ENCODE measurements around the gene PSMB7.

Gene PSMB7

DNA sequence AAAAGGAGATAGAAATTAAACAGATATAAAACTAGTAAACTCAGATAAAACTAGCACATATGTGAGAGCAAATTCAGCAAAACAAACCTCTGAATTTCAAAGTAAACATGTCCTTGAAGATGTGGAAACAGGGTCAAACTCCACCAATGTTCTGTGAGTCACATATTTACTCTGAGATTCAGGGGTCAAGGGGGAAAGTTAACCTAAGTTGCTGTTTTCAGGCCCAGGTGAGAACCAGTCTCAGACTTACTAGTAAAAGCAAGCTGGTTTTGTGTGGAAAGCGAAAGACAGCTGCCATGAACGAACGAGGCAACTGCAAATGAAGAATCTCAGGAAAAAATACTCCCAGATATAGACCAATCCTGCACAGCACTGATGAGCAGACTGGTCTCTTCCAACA, 29.0 kb downstream of the PSMB7 start:
- H3K4me2 ChIP-seq (ENCODE audit: low read length): no peak overlapping the region
- no peaks in the 10 kb centered on the region for H3K9me2 ChIP-seq (ENCODE audit: low read depth, low read length)
- no peak overlapping the region for H3K4me3 ChIP-seq (ENCODE audit: low read depth, low read length, poor library complexity, severe bottlenecking)
- H4K20me1 ChIP-seq (ENCODE audit: insufficient read depth, low read length): no peaks in the 10 kb centered on the region
- H2AFZ ChIP-seq (ENCODE audit: low read length): no peak overlapping the region
- no peaks in the 10 kb centered on the region for H3K27me3 ChIP-seq (ENCODE audit: insufficient read depth, low read length)
- peaks cover 39% of the 10 kb centered on the region for H3K36me3 ChIP-seq (ENCODE audit: insufficient read depth, low read length)
- TF ChIP-seq, protein P1, sequence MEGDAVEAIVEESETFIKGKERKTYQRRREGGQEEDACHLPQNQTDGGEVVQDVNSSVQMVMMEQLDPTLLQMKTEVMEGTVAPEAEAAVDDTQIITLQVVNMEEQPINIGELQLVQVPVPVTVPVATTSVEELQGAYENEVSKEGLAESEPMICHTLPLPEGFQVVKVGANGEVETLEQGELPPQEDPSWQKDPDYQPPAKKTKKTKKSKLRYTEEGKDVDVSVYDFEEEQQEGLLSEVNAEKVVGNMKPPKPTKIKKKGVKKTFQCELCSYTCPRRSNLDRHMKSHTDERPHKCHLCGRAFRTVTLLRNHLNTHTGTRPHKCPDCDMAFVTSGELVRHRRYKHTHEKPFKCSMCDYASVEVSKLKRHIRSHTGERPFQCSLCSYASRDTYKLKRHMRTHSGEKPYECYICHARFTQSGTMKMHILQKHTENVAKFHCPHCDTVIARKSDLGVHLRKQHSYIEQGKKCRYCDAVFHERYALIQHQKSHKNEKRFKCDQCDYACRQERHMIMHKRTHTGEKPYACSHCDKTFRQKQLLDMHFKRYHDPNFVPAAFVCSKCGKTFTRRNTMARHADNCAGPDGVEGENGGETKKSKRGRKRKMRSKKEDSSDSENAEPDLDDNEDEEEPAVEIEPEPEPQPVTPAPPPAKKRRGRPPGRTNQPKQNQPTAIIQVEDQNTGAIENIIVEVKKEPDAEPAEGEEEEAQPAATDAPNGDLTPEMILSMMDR (IDR thresholded peaks at IDR 0.05; ENCODE audit: low read length): no peak
- no peaks in the 10 kb centered on the region for H3K4me1 ChIP-seq (ENCODE audit: insufficient read depth, low read length, severe bottlenecking)
- no peaks in the 10 kb centered on the region for H3F3A ChIP-seq (ENCODE audit: insufficient read depth, low read length)
- H3K27ac ChIP-seq (ENCODE audit: low read depth, low read length, poor library complexity, severe bottlenecking): no peak overlapping the region
- H3K9ac ChIP-seq (ENCODE audit: low read length): no peak overlapping the region
- H3K79me2 ChIP-seq (ENCODE audit: insufficient read depth, low read length): peaks cover 43% of the 10 kb centered on the region
- no peaks in the 10 kb centered on the region for H3K9me3 ChIP-seq (ENCODE audit: low read length)

- Histone ChIP-seq H3K79me2 (ENCODE audit: insufficient read depth, low read length) (peaks cover 38% of the 10 kb centered on the region), H3K4me2 (ENCODE audit: low read length) (no peak overlapping the region), H3K27ac (ENCODE audit: low read depth, low read length, poor library complexity, severe bottlenecking) (no peak overlapping the region), H3K27me3 (ENCODE audit: insufficient read depth, low read length) (no peaks in the 10 kb centered on the region), H2AFZ (ENCODE audit: low read length) (no peak overlapping the region), H3K36me3 (ENCODE audit: insufficient read depth, low read length) (peaks cover 38% of the 10 kb centered on the region), H3K4me1 (ENCODE audit: insufficient read depth, low read length, severe bottlenecking) (no peaks in the 10 kb centered on the region), H3K9me2 (ENCODE audit: low read depth, low read length) (no peaks in the 10 kb centered on the region), H3K9ac (ENCODE audit: low read length) (no peak overlapping the region), H3F3A (ENCODE audit: insufficient read depth, low read length) (no peaks in the 10 kb centered on the region), H3K4me3 (ENCODE audit: low read depth, low read length, poor library complexity, severe bottlenecking) (no peak overlapping the region), H3K9me3 (ENCODE audit: low read length) (no peaks in the 10 kb centered on the region), H4K20me1 (ENCODE audit: insufficient read depth, low read length) (no peaks in the 10 kb centered on the region)
- TF ChIP-seq, protein P1 (IDR thresholded peaks at IDR 0.05; ENCODE audit: low read length): no peak
- TF ChIP-seq EZH2 (IDR thresholded peaks at IDR 0.05; ENCODE audit: borderline replicate concordance, low read length): no peak
Observed at GRCh38 chr9:124385623-124386022, 29.6 kb downstream of the PSMB7 start.

DNA sequence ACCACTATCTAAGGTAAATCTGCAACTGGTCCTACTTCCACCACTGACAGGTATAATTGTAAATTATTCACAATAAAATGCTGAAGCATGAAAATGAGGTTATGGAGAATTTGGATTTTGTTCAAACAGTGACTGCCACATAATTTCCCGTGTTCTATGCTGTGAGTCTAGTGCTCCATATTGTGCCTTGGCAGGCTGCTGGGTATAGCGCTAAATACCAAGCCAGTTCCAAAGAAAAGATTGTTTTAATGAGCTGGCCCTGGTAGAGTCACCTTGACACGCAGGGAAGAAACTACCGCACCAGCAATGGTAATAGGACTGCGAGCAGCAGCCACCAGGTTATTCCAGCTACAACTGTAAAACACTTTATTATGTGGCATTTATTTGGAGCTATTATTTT, 30.4 kb downstream of the PSMB7 start:
- H4K20me1 ChIP-seq (ENCODE audit: insufficient read depth, low read length): no peaks in the 10 kb centered on the region
- TF ChIP-seq, protein P1 (IDR thresholded peaks at IDR 0.05; ENCODE audit: low read length): no peak
- no peak for TF ChIP-seq EZH2 (IDR thresholded peaks at IDR 0.05; ENCODE audit: borderline replicate concordance, low read length)
- no peak overlapping the region for H3K4me2 ChIP-seq (ENCODE audit: low read length)

More for the DNA sequence above, 30.4 kb downstream of the PSMB7 start:
- no peaks in the 10 kb centered on the region for H3K27me3 ChIP-seq (ENCODE audit: insufficient read depth, low read length)
- H3K36me3 ChIP-seq (ENCODE audit: insufficient read depth, low read length): peaks cover 45% of the 10 kb centered on the region
- no peaks in the 10 kb centered on the region for H3F3A ChIP-seq (ENCODE audit: insufficient read depth, low read length)
- H3K27ac ChIP-seq (ENCODE audit: low read depth, low read length, poor library complexity, severe bottlenecking): no peak overlapping the region
- H3K4me3 ChIP-seq (ENCODE audit: low read depth, low read length, poor library complexity, severe bottlenecking): no peak overlapping the region
- no peak overlapping the region for H2AFZ ChIP-seq (ENCODE audit: low read length)
- H3K9me3 ChIP-seq (ENCODE audit: low read length): no peaks in the 10 kb centered on the region
- peaks cover 30% of the 10 kb centered on the region for H3K79me2 ChIP-seq (ENCODE audit: insufficient read depth, low read length)
- no peak overlapping the region for H3K9ac ChIP-seq (ENCODE audit: low read length)
- no peaks in the 10 kb centered on the region for H3K9me2 ChIP-seq (ENCODE audit: low read depth, low read length)
- H3K4me1 ChIP-seq (ENCODE audit: insufficient read depth, low read length, severe bottlenecking): no peaks in the 10 kb centered on the region

Data from OCI-LY1 (cell line).